Left colon (tissue), 2 donors: ENCODE measurements around the gene LILRB4. TPM values are rescaled to one million over a fixed set of nuclear protein-coding genes. Genes with fewer than 3 reads are reported as not detected.
"Not testable (repeated sequence)": the region's sequence is repeated elsewhere in the genome, so short reads cannot be mapped to it uniquely, and the experiment has no call there.

ENCODE experiments used
- ATAC-seq: fragments of 200-7000 bp; cut with Tn5 transposase; one replicate; pipeline ENCODE4 v1.9.1; 2020; ENCODE audit warnings: mild to moderate bottlenecking, moderate library complexity
- DNase-seq, 2 donors: peaks; one replicate each; pipeline ENCODE4 v3.0.0-alpha.2; 2020
- intact Hi-C, 2 donors: fragments of 100-400 bp; cut with DNase I in 1 of 2; cut with micrococcal nuclease in 1 of 2; formaldehyde crosslinking; loops; one replicate each; pipeline versions ENCODE4 v1.11.2 to v1.14.0; 2022; cut with DNase I, micrococcal nuclease
- total RNA-seq, 2 donors: library from RNA; stranded (reverse); fragmentation: NEBNext Ultra II Directional; extraction: Animal tissue kit (Norgen Biotek cat#: 25700); gene quantifications; one replicate each; pipeline ENCODE4 v1.2.1, GENCODE V29; 2021
- donor health status: DM: no; HTN: no; CAD: no.
- donor health status: DM: yes; HTN: yes; CAD: no.

LILRB4 gene
- total RNA-seq, 2 donors from 2014 or later = 2.1 to 5.0 TPM

DNA sequence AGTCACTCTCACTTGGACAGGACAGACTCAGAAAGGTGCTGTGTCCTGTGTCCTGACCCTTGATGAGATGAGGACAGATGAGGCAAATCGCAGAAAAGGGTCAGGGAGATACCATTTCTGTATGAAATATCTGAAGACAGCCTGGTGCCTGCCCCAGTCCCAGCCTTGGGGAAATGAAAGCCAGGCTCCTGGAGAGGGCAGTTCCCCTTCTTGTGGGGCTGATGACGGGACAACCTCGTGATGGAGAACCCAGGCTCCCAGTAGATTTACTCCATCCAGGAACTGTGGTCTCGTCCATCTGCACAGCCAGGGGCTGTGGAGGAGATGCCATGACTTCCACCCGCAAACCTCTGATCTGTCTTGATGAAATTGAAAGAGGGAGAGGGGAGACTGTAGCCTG is 18.7 kb upstream of the LILRB4 start:
- intact Hi-C loops = no loop called here
- DNase-seq (peak in 1 of 2 donors; percentile 34), ATAC-seq (no peak)

DNA sequence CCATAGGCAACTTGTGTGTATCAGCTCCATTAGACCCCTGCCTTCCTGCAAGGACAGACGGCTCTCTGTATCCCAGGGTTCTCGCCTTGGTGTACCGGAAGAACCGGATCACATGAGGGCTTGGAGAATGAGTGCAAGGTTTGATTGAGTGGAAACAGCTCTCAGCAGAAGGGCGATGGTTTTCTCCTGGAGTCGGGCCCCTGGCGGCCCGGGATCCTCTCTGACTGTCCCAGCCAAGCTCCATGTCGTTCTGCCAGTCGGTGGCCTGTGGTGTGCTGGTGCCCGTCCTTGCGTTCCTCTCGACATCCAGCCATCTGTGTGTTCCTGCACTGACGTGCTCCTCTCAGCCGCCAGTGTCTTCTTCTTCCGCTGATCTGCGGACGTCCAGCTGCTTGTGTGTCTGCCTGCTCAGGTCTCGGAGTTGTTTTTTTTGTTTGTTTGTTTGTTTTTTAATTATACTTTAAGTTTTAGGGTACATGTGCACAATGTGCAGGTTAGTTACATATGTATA is 16.4 kb upstream of the LILRB4 start:
- intact Hi-C loops = no loop called here
- no peak for DNase-seq

DNA sequence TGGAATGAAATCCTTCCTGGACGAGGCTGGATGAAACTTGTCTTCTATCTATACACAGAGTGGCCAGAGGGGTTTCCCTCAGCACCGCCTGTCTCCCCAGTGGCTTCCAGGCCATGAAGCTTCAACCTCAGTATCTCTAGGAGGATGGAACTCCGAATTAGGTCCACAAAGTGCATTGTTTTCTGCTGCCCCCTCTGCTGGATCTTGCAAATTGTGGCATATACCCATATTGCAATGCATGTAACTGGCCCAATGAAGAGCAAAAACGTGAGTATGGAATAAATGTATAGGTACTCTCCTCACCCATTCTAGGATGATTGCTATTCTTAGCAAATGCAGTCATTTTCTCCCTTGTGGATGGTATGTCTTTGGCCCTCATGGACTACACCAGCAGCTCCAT is 14.7 kb upstream of the LILRB4 start:
- DNase-seq (no peak), ATAC-seq (no peak)
- intact Hi-C loops = no loop called here

More for the DNA sequence above, 16.4 kb upstream of the LILRB4 start:
- no peak for ATAC-seq

DNA sequence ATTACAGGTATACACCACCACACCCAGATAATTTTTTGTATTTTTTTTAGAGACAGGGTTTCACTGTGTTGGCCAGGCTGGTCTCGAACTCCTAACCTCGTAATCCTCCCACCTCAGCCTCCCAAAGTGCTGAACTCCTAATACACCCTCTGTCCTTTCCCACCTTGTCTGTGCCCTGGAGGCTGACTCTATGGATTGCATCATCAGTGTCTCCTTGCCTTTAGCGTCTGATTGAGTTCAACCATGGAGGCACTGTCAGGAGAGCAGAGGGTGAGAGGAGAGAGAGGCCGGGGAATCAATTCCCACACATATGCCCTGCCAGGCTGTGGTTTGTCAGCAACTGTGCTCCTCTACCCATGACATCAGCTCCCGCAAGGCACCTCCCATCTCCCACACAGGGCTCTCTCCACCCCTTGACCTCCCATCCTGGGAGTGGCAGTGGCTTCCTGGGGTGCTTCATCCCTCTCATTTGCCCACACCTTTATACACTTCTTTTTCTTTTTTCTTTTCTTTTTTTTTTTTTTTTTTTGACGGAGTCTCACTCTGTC is 12.6 kb upstream of the LILRB4 start:
- intact Hi-C loops = no loop called here
- DNase-seq (no peak), ATAC-seq (no peak)

DNA sequence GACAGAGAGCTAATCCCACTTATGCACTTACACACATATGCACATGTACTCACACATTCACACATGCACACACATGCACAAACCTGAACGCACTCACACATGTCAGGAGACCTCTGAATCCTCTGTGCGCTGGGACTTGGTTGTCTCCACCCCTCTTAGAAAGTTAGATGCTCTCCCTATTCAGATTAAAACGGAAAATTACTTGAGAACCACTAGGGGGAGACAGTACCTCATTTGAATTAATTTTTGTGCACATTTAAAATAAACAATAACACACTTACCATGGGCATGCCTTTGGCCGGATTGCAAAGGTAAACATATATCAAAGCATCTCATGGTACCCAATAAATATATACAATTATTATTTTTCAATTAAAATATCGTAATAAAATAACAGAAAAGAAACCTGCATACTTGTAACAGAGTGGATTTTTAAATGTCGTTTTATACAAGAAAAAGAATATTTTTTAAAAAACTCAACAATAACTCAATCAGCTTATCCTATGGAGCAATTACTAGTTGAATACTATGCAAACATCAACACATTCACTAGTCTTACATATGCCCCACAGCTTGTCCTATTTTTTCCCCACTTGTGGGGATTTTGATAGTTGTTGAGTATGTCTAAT is 9.5 kb upstream of the LILRB4 start:
- intact Hi-C loops = no loop called here
- DNase-seq (no peak), ATAC-seq (no peak)

DNA sequence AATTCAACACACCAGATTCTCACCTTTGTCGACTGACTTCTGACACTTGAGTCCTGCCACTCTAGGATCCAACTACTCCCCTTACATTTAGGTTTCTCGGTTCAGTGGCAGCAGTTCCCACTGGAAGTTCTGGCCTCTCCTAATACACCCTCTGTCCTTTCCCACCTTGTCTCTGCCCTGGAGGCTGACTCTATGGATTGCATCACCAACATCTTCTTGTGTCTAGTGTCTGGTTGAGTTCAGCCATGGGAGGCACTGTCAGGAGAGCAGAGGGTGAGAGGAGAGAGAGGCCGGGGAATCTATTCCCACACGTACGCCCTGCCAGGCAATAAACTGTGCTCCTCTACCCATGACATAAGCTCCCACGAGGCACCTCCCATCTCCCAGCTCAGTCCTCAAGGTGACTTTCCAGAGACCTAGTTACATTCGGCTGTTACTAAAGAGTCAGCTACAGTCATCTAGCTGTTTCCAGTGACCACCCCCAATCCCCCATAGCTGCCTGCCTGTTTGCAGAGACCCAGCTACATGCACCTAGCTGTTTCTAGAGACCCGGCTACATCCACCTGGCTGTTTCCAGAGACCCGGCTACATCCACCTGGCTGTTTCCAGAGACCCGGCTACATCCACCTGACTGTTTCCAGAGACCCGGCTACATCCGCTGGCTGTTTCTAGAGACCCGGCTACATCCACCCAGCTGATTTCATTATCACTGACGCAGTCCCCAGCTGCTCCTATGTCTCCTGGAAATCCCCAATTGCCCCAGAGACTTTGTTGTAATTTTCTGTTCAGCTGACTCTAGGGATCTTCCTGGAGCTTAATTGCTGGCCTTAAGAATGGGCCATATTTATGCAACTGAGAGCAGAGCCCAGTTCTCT is 8.1 kb upstream of the LILRB4 start:
- no peak for DNase-seq
- no peak for ATAC-seq
- intact Hi-C loops = no loop called here

DNA sequence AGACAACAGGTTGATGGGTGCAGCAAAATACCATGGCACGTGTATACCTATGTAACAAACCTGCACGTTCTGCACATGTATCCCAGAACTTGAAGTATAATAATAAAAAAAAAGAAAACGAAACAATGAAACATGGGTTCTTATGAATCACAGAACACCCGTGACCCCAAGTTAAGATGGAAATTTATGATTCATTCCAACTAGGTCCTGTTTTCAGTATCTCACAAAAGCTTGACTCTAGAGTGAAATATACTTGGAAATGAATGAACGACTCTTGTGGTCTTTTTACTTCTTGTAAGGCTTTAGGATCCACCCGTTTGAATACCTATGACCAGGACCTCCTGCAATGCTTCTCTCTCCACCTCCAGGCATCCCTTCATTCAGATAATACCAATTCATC is 3.5 kb upstream of the LILRB4 start:
- ATAC-seq = no peak
- DNase-seq = no peak
- intact Hi-C loops = no loop called here

DNA sequence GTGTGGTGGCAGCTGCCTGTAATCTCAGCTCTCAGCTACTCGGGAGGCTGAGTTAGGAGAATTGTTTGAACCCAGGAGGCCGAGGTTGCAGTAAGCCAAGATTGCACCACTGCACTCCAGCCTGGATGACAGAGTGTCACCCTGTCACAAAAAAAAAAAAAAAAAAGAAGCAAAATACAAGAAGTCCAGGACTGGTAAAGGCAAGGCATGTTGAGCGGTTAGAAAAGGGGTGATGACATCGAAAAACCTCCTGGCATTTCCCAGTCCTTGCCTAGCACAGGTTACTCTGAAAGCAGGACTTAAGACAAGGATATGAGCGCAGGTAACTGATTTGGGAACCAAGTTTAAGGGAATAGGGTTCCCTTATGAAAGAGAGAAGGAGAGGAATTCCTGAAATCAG is 2.5 kb upstream of the LILRB4 start:
- no peak for ATAC-seq
- intact Hi-C loops = no loop called here
- no peak for DNase-seq

DNA sequence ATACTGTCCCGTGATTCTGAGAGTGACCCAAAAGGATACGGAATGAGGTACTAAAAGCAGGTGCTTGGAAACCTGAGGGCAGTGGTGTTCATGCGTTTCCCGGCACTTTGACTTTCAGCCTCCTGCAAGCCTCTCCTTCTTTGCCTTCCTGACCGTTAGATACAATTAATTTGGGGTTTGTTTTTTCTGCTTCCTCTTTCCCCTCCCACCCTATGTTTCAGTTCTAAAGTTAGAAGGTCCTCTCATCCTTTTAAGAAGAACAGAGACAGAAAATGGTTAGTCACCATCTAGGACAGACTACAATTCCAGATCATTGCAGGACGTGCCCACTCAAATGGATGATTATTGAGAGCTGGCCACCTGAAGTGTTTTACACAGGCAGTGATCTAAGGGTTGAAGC is 1.8 kb upstream of the LILRB4 start:
- DNase-seq (no peak), ATAC-seq (no peak)
- intact Hi-C loops = no loop called here

DNA sequence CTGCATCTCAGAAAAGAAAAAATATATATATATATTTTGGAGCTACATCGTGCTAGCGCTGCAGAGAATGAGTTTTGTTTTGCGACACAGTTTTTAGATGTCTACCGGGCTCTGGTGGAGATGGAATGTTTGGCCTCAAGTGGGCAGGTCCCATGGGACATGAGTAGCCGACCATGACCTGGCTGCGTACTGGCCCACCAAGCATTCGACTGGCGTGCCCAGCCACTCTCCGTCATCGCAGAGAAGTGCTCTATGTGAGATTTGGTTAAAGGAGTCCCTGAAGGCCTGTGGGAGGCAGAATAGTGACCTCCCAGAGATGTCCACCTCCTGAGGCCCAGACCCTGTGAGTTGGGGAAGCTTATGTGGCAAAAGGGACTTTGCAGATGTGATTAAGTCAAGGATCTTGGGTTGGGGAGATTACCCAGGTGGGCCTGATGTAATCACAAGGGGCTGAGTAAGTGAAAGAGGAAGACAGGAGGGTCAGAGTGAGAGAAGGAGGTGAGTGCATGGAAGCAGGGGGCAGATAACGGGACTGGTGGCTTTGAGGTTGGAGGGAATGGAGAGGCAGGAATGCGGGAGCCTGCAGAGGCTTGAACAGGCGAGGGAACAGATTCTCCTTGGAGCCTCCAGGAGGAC is 821 bp upstream of the LILRB4 start:
- no peak for DNase-seq
- intact Hi-C loops = no loop called here
- no peak for ATAC-seq

DNA sequence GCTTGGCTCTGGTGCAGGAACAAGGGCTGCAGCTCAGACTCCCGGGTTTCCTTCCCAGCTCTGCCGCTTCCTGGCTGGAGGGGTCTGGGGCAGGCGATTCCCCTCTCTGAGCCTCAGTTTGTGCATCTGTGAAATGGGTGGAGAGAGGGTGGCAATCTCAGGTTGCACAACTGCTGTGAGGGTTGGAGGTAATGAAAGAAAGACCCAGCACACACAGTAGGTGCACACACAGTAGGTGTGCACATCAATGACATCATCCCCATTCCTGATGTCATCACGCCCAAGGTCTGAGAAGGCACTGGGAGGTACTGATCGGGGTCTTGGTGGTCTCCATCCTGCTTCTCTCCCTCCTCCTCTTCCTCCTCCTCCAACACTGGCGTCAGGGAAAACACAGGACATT is 2.7 kb downstream of the LILRB4 start:
- DNase-seq (no peak), ATAC-seq (no peak)
- intact Hi-C loops = no loop called here

DNA sequence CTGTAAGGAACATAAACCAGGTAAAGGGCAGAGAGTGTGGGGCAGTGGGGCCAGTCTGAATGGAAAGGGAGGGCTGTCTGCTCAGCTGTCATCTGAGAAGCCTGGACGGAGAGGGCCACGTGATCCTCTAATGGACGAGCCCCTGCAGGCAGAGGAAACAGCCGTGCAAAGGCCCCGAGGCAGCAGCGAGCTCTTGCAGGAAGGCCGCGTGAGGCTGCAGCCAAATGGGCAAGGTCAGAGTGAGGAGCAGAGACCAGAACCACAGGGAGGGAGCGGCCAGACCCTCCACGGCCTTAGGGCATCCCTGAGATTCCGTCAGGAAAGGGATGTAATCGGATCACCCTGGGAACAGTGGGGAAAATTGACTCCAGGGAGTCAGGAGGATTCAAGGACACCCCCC is 4.4 kb downstream of the LILRB4 start:
- DNase-seq (no peak), ATAC-seq (no peak)

DNA sequence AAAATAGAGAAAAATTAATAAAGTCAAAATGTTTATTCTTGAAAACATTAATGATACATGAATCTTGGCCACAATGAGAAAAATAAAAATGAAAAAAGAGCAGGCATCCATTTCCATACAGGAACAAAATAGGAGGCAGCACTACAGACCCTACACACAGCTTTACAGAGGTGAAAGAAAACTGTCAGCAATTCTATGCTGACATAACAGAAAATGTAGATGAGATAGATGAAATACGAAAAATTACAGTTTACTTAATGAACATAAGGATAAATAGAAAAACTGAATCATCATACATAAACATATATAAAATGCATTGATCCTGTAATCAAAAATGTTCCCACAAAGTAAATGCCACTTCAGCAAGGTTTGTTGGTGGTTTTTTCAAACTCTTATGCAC is 5.6 kb downstream of the LILRB4 start:
- intact Hi-C loops = no loop called here
- ATAC-seq = no peak
- DNase-seq = no peak

More for the DNA sequence above, 4.4 kb downstream of the LILRB4 start:
- intact Hi-C loops = no loop called here

DNA sequence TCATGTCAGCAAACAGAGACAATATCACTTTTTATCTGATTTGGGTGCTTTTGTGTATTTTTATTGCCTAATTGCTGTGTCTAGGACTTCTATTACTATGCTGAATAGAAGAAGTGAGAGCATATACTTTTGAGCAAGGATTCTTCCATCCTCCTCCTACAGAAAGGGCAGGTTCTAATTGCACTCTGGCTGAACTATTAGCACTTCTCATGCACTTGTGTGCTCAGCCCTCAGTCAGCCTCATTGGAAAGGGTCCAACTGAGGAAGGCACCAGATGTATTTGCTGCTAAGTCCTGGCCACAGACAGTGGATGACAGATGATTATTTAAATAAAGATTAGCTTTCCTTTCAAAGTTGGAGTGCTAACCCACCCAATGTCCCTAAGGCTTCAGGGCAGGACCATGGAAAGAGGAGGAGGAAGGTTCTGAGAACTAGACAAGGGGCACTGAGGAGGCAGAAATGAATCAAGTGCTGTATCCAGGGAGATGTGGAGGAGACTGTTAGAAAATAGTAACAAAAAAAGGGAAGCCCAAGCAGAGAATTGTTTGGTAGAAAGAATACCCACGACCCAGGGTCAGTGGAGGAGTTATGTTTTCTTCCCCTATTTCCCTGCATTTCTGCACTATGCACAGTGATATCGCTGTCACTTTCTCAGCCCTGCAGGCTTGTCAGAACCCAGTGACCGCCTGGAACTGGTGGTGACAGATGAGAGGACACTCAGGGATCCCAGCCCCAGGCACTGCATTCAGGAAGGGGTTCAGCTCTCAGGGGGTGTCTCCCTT is 8.0 kb downstream of the LILRB4 start:
- intact Hi-C loops = loop anchor here in 1 of 2 donors (10.0 kb wide), 1 partner anchor 186 kb away; no protein-coding TSS in a partner anchor
- DNase-seq (no peak), ATAC-seq (no peak)

DNA sequence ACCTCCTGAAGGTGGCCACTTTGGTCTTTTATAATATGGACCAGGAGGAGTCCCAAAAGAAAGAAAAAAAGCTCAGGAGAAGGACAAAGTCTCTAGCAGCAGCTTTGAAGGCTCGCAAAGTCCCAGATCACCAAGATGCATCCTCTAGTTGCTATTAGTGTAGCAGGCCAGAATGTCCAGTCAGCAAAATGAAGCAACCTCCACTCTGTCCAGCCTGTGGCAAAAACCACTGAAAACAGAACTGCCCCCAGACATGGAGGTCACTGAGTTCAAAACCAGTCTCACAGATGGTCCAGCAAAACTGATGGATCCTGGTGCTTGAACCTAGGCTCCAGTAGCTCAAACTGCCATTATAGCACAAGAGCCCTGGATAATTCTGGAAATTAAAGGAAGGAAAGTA is 10.4 kb downstream of the LILRB4 start:
- no peak for ATAC-seq
- no peak for DNase-seq
- intact Hi-C loops = loop anchor here in 1 of 2 donors (10.0 kb wide), 1 partner anchor 188 kb away; no protein-coding TSS in a partner anchor

DNA sequence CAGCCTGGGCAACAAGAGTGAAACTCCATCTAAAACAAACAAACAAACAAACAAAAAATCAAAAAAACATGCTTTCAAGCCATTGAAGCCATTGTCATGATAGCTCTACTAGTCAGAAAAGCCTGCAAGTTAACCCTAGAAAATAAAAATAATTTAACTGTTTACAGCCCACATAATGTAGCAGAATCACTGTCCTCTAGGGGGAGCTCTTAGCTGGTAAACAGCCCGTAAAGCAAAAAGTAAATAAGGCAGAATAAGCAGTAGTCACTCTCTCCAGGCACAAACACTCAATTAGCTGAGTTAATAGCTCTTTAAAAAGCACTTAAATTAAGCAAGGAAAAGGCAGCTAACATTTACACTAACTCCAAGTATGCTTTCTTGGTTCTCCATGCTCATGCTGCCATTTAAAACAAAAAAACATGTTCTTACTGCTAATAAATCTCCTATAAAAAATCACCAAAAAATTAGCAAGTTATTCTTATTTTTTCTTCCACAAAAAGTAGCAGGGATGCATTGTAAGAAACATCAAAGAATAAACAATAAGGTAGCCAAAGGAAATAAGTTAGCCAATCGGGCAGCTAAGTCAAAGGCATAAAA is 11.3 kb downstream of the LILRB4 start:
- ATAC-seq = no peak
- no peak for DNase-seq
- intact Hi-C loops = loop anchor here in 1 of 2 donors (10.0 kb wide), 1 partner anchor 189 kb away; no protein-coding TSS in a partner anchor

DNA sequence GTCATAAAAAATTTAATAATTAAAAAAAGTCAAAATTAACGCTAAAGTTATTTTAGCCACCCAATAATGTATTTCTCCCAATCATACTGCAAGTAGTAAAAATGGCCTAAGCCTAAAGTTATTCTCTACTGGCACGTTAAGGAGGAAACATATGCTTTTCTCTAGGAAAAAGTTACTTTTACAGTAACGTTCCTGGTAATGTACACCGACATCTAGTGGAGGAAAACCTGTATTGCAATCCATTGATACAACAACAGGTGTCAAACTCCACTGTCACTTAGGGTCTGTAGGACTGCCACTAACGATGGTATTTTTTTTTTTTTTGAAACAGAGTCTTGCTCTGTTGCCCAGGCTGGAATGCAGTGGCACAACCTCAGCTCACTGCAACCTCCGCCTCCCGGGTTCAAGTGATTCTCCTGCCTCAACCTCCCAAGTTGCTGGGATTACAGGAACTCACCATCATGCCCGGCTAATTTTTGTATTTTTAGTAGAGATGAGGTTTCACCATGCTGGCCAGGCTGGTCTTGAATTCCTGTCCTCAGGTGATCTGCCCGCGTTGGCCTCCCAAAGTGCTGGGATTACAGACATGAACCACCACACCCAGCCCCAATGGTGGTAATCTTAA is 13.5 kb downstream of the LILRB4 start:
- DNase-seq, ATAC-seq: not testable (repeated sequence)
- intact Hi-C loops = loop anchor here in 1 of 2 donors (10.0 kb wide), 1 partner anchor 192 kb away; no protein-coding TSS in a partner anchor

DNA sequence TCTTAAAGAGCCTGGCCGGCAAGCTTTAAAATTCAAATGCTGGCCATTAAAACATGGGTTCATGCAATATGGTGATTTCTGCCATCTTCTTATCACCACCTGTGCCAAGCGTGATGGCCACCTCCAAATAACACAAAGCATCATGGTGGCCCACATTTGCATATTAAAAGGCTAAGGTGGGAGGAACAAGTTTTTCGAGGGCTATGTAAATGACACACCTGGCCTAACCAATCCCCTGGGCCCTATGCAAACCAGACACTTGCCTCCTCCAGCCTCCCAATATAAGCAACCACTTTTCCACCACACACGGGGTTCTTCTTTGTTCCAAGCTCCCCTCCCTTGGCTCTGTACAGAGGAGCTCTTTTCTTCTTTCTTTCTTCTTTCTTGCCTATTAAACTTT is 14.4 kb downstream of the LILRB4 start:
- intact Hi-C loops = loop anchor here in 1 of 2 donors (10.0 kb wide), 1 partner anchor 192 kb away; no protein-coding TSS in a partner anchor
- no peak for ATAC-seq

More for the DNA sequence above, 14.4 kb downstream of the LILRB4 start:
- no peak for DNase-seq
